ENCODE measurements around the gene YJEFN3.

DNA sequence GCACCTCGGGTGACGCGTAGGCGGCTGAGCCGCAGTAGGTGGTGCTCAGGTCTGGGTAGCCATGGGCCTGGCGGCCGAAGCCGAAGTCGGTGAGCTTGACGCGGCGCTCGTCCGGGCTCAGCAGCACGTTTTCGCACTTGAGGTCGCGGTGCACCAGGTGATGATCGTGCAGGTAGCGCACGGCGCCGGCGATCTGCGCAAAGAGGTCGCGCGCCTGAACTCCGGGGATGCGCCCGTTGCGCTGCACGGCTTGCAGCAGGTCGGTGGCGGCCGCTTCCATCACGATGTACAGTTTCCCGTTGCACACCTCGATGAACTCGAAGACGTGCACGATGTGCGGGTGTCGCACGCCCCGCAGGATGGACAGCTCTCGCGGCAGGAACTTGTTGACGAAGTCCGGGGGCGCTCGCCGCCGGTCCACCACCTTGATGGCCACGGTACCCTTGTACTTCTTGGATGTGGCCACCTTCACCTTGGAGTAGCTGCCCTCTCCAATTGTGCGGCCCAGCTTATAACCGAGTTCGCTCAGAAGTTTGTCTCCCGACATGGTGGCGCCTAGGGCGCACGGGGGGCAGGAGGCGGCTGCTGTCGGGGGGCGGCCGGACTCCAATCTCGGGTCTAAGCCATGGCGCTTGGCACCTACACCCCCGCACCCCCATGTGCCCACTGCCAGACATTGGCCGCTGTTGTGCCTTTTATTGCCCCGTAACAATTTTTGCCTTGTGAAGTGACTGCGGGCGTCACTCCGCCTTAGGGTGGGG is 13.7 kb upstream of the YJEFN3 start, which contains the start of gene TSSK6:
- TF ChIP-seq POLR2AphosphoS5 (IDR thresholded peaks at IDR 0.05; ENCODE audit: low read depth, low read length) (no peak), FOXP2 (optimal IDR thresholded peaks at IDR 0.05; ENCODE audit: borderline replicate concordance, extremely low read depth, extremely low read length, insufficient read depth) (no peak), TAF1 (IDR thresholded peaks at IDR 0.05; ENCODE audit: borderline replicate concordance, insufficient read depth, low read length) (no peak), SIN3A (IDR thresholded peaks at IDR 0.05; ENCODE audit: borderline replicate concordance, insufficient read depth, low read length) (no peak)
- TF ChIP-seq, protein P1, sequence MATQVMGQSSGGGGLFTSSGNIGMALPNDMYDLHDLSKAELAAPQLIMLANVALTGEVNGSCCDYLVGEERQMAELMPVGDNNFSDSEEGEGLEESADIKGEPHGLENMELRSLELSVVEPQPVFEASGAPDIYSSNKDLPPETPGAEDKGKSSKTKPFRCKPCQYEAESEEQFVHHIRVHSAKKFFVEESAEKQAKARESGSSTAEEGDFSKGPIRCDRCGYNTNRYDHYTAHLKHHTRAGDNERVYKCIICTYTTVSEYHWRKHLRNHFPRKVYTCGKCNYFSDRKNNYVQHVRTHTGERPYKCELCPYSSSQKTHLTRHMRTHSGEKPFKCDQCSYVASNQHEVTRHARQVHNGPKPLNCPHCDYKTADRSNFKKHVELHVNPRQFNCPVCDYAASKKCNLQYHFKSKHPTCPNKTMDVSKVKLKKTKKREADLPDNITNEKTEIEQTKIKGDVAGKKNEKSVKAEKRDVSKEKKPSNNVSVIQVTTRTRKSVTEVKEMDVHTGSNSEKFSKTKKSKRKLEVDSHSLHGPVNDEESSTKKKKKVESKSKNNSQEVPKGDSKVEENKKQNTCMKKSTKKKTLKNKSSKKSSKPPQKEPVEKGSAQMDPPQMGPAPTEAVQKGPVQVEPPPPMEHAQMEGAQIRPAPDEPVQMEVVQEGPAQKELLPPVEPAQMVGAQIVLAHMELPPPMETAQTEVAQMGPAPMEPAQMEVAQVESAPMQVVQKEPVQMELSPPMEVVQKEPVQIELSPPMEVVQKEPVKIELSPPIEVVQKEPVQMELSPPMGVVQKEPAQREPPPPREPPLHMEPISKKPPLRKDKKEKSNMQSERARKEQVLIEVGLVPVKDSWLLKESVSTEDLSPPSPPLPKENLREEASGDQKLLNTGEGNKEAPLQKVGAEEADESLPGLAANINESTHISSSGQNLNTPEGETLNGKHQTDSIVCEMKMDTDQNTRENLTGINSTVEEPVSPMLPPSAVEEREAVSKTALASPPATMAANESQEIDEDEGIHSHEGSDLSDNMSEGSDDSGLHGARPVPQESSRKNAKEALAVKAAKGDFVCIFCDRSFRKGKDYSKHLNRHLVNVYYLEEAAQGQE (IDR thresholded peaks at IDR 0.05; ENCODE audit: insufficient read depth in 1 of 2, low read depth in 2 of 2, low read length in 2 of 2) = no peak

All from PFSK-1 (cell line).